K562 (cell line): ENCODE data around the gene ECT2L. TPM values are rescaled to one million over a fixed set of nuclear protein-coding genes. Genes with fewer than 3 reads are reported as not detected.

Source experiments
- ATAC-seq: fragments of 200-7000 bp; cut with Tn5 transposase; 3 replicates; pipeline ENCODE4 v1.9.1; 2020; ENCODE audit warnings: moderate library complexity
- BruUV-seq: library from RNA; stranded (reverse); fragments of 400-500 nt; replicated peaks from 2 replicates; lab custom pipeline; 2021; lab: Mats Ljungman, UMichigan
- CTCF ChIA-PET: fragments of 300-600 bp; formaldehyde crosslinking; extraction: SDS; loops from one replicate; lab custom pipeline; 2021; ENCODE audit warnings: low intra/inter-chr PET ratio; lab: Yijun Ruan, JAX
- POLR2A ChIA-PET: fragments of 300-600, 350-650 bp; sonication (Branson Sonifier 250); formaldehyde crosslinking; extraction: SDS; loops from one replicate; lab custom pipeline; 2021; ENCODE audit warnings: antibody characterized with exemption, inconsistent platforms; lab: Yijun Ruan, JAX
- DNase-seq, 4 experiments: peaks; one replicate each; pipeline versions ENCODE4 v3.0.0 to v3.0.0-alpha.2; 2011 to 2018; ENCODE audit warnings: low spot score in 3 of 4, mixed read lengths in 3 of 4; ENCODE audit errors: extremely low read depth in 1 of 4
- FAIRE-seq: peaks from 2 replicates; lab custom pipeline; 2011; peaks lifted over from hg19 to GRCh38; lab: Jason Lieb, UNC
- H2AFZ ChIP-seq: 2 replicates; pipeline ENCODE4 v1.6.0; 2011; ENCODE audit warnings: low read depth, low read length, control low read depth, inconsistent platforms
- H3K27ac ChIP-seq: fragments of 200-600 bp; 3 replicates; pipeline ENCODE4 v1.8.0; 2011; ENCODE audit warnings: low read depth, mild to moderate bottlenecking, control low read depth, inconsistent platforms, low read length, moderate library complexity, mixed read lengths; ENCODE audit errors: extremely low read depth
- H3K27me3 ChIP-seq, 2 experiments: fragments of 300-600 bp in 1 of 2; 2 replicates in 1 of 2; 3 replicates in 1 of 2; pipeline versions ENCODE4 v1.6.0 to v1.8.0; 2011; ENCODE audit warnings: inconsistent platforms in 2 of 2, low read length in 2 of 2, mild to moderate bottlenecking in 1 of 2, mixed read lengths in 1 of 2, moderate library complexity in 1 of 2; ENCODE audit not compliant: control insufficient read depth in 2 of 2, insufficient read depth in 2 of 2
- H3K36me3 ChIP-seq: fragments of 300-600 bp; 3 replicates; pipeline ENCODE4 v1.8.0; 2011; ENCODE audit warnings: mild to moderate bottlenecking, low read length, inconsistent platforms; ENCODE audit not compliant: control insufficient read depth, insufficient read depth
- H3K4me1 ChIP-seq, 2 experiments: fragments of 200-600 bp in 1 of 2; replicated peaks in 1 of 2; 2 replicates in 1 of 2; 3 replicates in 1 of 2; pipeline versions ENCODE4 v1.5.1 to v1.8.0; 2011; ENCODE audit warnings: inconsistent platforms in 2 of 2, low read length in 2 of 2, mild to moderate bottlenecking in 1 of 2, mixed read lengths in 1 of 2, moderate library complexity in 1 of 2; ENCODE audit not compliant: control insufficient read depth in 2 of 2, insufficient read depth in 2 of 2
- H3K4me2 ChIP-seq: 2 replicates; pipeline ENCODE4 v1.6.1; 2011; ENCODE audit warnings: low read length, control low read depth, inconsistent platforms, mixed read lengths; ENCODE audit not compliant: insufficient read depth
- H3K4me3 ChIP-seq: fragments of 200-600 bp; sonication (generic), shearing (Covaris generic); 2 replicates; pipeline ENCODE4 v1.5.1; 2016; ENCODE audit warnings: control low read depth, inconsistent platforms
- H3K79me2 ChIP-seq: fragments of 200-600 bp; 3 replicates; pipeline ENCODE4 v1.8.0; 2011; ENCODE audit warnings: low read length, inconsistent platforms; ENCODE audit not compliant: control insufficient read depth, insufficient read depth
- H3K9ac ChIP-seq, 2 experiments: 2 replicates each; pipeline versions ENCODE4 v1.6.0 to v1.6.1; 2011; ENCODE audit warnings: low read depth in 2 of 2, low read length in 2 of 2, control low read depth in 1 of 2, inconsistent platforms in 1 of 2, mild to moderate bottlenecking in 1 of 2, mixed read lengths in 1 of 2; ENCODE audit not compliant: insufficient read depth in 1 of 2
- H3K9me1 ChIP-seq: one replicate; pipeline ENCODE4 v1.6.0; 2011; ENCODE audit warnings: inconsistent platforms, mild to moderate bottlenecking, low read length, moderate library complexity; ENCODE audit not compliant: control insufficient read depth, insufficient read depth
- H3K9me3 ChIP-seq: replicated peaks from 2 replicates; pipeline ENCODE4 v1.5.1; 2011; ENCODE audit warnings: low read depth, low read length, inconsistent platforms; ENCODE audit not compliant: control insufficient read depth, insufficient read depth
- H4K20me1 ChIP-seq: replicated peaks from 2 replicates; pipeline ENCODE4 v1.6.1; 2011; ENCODE audit warnings: low read length, inconsistent platforms, mixed read lengths; ENCODE audit not compliant: control insufficient read depth, insufficient read depth
- ATF2 ChIP-seq: sonication (generic); formaldehyde crosslinking; IDR thresholded peaks from 2 replicates; pipeline ENCODE4 v1.8.1; 2022; ENCODE audit warnings: missing genetic modification reagents
- CHD1 ChIP-seq: fragments of 200-600 bp; sonication (generic); IDR thresholded peaks from one replicate; pipeline ENCODE4 v1.6.1; 2012; ENCODE audit warnings: mild to moderate bottlenecking, moderate library complexity, low read length, inconsistent platforms
- FUS ChIP-seq: fragments of 200-400 bp; formaldehyde crosslinking; optimal IDR thresholded peaks from 2 replicates; pipeline ENCODE3; 2017; ENCODE audit warnings: low read depth, low read length
- HNRNPUL1 ChIP-seq: fragments of 200-400 bp; formaldehyde crosslinking; IDR thresholded peaks from 2 replicates; pipeline ENCODE4 v1.6.1; 2017; ENCODE audit warnings: low read length
- MAFG ChIP-seq: fragments of 450-650 bp; conservative IDR thresholded peaks from 2 replicates; pipeline ENCODE4 v1.6.1; 2016; ENCODE audit warnings: missing genetic modification characterization, missing compliant biosample characterization
- ZNF277 ChIP-seq: fragments of 250-450 bp; sonication (Bioruptor Pico); IDR thresholded peaks from 2 replicates; pipeline ENCODE4 v1.8.0; 2022; ENCODE audit warnings: inconsistent platforms, mild to moderate bottlenecking, moderate library complexity, borderline replicate concordance
- WGBS: fragments of 100-300 bp; shearing (Covaris generic); methylation state at CpG from one replicate; pipeline ENCODE4 v1.1.6; 2016; ENCODE audit warnings: low coverage, mixed read lengths; ENCODE audit not compliant: insufficient coverage; ENCODE audit errors: missing lambda C conversion rate; 5-methylcytosine and 5-hydroxymethylcytosine counted together
- in situ Hi-C: fragments of 300-500 bp; cut with MboI; formaldehyde crosslinking; loops from 4 replicates; pipeline ENCODE4 v1.15.0; 2018; ENCODE audit warnings: inconsistent platforms, mixed read lengths
- intact Hi-C: fragments of 100-400 bp; cut with micrococcal nuclease; formaldehyde crosslinking; loops from 2 replicates; pipeline ENCODE4 v1.14.2; 2022
- polyA plus RNA-seq, 8 experiments: library from polyadenylated mRNA; depleted of rRNA in 4 of 8; stranded (reverse) in 5 of 8; unstranded in 3 of 8; fragments of >200 nt; fragmentation: Nextera tagmentation in 2 of 8; fragmentation: Illumina TruSeq in 1 of 8; extraction: Ambion mirVana in 2 of 8; extraction: Trizol in 1 of 8; gene quantifications; 2 replicates each; pipeline versions ENCODE4 v1.2.1 to v1.2.3, GENCODE V29; 2011 to 2014; ENCODE audit warnings: inconsistent platforms in 1 of 8, missing spikeins in 1 of 8
- total RNA-seq, 7 experiments: library from RNA; depleted of rRNA in 6 of 7; stranded (reverse); fragments of >200 nt in 6 of 7; fragmentation: Illumina TruSeq in 2 of 7; extraction: Trizol in 2 of 7; gene quantifications; 2 replicates each; pipeline versions ENCODE4 v1.2.1 to v1.2.3, GENCODE V29; 2011 to 2021; ENCODE audit warnings: low replicate concordance in 1 of 7

Gene ECT2L
- total and polyA plus RNA-seq, 9 of the 15 experiments (the other 6 are each of a cell fraction or from before 2014, with no cell fraction given) = 0.03 to 0.04 TPM; not detected in 7

- POLR2A ChIA-PET = no interaction called here
- WGBS = 84% methylated on average over 3 of the region's 3 CpGs
- Histone ChIP-seq H3K9me1 (no peaks in the 10 kb centered on the region), H3K9ac (no peak overlapping the region), H3K27me3 (no peaks in the 10 kb centered on the region), H3K9me3 (no peaks in the 10 kb centered on the region), H3K4me1 (no peaks in the 10 kb centered on the region), H3K4me3 (no peak overlapping the region), H4K20me1 (no peaks in the 10 kb centered on the region), H3K79me2 (no peaks in the 10 kb centered on the region), H2AFZ (no peak overlapping the region), H3K36me3 (no peaks in the 10 kb centered on the region; the same call in 2 of the 3 replicates), H3K27ac (no peak overlapping the region), H3K4me2 (no peak overlapping the region)
- in situ Hi-C loops = no loop called here
- no peak for TF ChIP-seq ATF2 (CRISPR knock-in tag)
- TF ChIP-seq ZNF277 (CRISPR knock-in tag) = no peak
- TF ChIP-seq CHD1 = no peak
- TF ChIP-seq HNRNPUL1 = no peak
- no peak for TF ChIP-seq MAFG (tag)
- no peak for TF ChIP-seq FUS
- CTCF ChIA-PET = no interaction called here
- DNase-seq = no peak
- no TSS peak for BruUV-seq
- no peak for ATAC-seq
- FAIRE-seq = no peak
- intact Hi-C loops = no loop called here
These were observed 130.7 kb downstream of the ECT2L start for GRCh38 chr6:138926579-138926978.
